Measurements from ENCODE around the gene AGK. TPM values are rescaled to one million over a fixed set of nuclear protein-coding genes. Genes with fewer than 3 reads are reported as not detected.
"Not testable (repeated sequence)": the region's sequence is repeated elsewhere in the genome, so short reads cannot be mapped to it uniquely, and the experiment has no call there.

Gene AGK
- total RNA-seq, 1 donor from 2014 or later: 24.8 TPM

DNA sequence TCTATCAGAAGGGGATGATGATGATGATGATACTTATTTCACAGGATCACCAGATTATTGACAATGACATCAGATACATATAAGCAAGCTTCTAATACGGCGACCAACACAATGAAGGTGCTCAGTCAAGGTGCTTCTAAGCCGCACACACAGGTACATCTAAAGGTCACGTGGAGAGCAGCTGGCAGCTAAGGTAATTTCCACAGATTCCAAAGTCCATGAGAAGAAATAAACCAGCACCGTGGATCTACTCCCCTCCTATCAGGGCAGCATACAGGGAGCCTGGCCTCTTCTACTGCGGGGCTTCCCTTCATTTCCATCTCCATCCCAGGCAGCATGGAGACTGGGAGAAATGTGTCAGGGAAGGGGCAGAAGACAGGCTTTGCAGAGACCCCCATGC is 113.2 kb downstream of the AGK start:
- intact Hi-C loops (cut with DNase I): no loop called here
- DNase-seq (ENCODE audit: low spot score): no peak
- ATAC-seq: no peak

DNA sequence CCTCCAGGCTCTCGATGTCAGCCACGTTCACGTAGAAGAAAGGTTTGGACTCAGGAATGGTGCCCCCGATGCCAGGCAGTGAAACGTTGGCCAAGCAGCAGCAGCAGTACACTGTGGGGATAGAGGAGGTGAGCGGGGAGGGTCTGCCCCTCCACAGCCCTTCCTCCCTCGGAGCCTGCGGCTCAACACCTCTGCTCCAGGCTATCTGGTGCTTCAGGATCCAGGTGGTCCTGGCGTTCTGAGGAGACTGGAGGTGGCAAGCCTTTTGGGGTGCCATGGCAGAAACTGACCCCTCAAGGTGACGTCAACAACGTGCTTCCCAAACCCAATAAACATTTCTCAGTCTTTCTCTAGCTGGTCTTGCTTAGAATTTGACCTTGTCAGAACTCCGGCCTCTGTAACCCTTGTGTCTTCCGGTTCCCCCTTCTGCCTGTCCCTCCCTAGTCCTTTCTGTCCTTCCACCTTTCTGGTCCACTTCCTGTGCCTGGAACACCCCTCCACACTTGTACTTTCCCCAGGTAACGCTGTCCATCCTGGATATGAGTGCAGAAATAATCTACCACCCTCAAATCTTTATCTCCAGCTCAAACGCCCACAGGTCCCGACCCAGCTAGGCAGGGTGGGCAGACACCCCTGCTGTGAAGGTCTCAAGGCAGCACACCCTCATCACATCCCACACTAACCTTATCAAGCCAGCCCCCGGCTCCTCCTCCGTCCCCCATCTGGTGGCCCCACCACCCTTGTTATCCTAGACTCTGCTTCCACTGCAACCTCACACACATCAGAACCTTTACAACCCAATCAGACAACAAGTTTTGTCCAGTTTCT is 114.2 kb downstream of the AGK start:
- ATAC-seq: no peak
- intact Hi-C loops (cut with DNase I): no loop called here
- DNase-seq (ENCODE audit: low spot score): no peak

- intact Hi-C loops (cut with DNase I): no loop called here
- DNase-seq (ENCODE audit: low spot score): no peak
- no peak for ATAC-seq
These were observed 114.9 kb downstream of the AGK start for GRCh38 chr7:141666071-141666470.

DNA sequence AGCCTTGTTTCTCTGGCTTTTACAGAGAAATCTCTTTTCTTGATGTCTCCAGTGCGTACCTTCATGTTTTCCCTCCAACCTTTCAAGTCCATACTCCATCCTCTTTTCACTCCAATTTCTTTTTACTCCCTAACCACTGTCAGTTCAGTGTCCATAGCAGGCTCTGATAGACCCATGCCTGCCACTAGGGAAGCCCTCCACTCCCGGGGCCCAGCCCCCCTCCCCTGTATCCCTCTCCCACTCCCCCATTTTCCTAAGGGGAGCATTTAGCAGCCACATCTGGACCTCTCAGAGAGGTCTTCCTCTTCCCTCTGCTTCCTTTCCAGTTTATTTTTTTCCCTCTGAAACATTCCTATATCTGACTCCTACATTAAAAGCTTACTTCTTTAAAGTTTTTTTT is 117.6 kb downstream of the AGK start:
- DNase-seq (ENCODE audit: low spot score) (no peak), ATAC-seq (no peak)
- intact Hi-C loops (cut with DNase I): no loop called here

DNA sequence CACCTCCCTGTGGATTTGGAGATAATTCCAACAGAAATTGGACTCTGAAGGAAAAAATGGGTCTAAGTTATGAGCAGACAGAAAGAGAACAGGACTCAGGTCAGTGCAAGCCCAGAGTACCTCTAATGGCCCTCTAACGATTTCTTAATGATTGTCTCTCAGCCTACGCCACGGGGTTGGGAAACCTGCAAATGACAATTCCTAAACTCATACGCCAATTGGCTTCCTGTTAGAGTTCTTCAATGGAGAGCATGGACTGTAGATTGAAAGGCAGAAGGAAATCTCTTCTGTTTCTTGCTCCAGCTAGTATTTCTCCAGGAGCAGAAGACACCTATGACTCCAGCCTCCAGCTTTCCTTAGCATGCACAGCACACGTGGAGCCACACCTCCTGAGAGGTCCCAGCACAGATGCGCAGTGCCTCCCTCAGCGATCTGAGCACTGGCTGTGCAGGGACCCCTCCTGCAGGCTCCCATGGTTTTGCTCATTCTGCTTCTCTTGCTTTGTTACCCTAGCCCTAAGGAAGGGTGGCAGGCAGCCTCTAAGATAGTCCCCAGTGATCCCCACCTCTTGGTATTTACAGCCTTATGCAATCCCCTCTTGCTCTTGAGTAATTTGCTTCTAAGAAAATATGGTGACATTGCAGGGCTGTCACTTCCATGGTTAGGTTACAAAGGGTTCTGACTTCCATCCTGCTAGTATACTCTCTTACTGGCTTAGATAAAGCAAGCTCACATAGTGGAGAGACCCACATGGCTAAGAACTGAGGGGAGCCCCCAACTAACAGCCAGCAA is 120.7 kb downstream of the AGK start:
- ATAC-seq (no peak), DNase-seq (ENCODE audit: low spot score) (no peak)
- intact Hi-C loops (cut with DNase I): no loop called here

DNA sequence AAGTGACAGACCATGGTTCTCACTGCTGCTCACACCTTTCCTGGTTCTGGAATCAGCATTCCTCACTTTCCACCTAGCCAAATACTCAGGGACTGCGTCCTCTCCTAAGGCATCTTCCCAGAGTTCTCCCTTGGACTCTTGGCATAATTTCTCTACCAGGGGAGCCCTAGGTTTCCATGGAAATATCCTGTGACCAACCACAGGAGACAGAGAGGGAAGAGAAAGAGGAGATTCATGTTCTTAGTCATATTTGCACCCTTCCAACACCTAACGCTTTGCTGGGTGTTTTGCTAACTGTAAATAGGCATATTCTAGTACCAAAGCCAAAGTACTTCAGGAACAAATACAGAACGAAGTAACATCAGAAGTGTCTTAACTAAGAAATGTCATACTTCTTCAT is 122.1 kb downstream of the AGK start:
- intact Hi-C loops (cut with DNase I): no loop called here
- ATAC-seq (no peak), DNase-seq (ENCODE audit: low spot score) (no peak)

DNA sequence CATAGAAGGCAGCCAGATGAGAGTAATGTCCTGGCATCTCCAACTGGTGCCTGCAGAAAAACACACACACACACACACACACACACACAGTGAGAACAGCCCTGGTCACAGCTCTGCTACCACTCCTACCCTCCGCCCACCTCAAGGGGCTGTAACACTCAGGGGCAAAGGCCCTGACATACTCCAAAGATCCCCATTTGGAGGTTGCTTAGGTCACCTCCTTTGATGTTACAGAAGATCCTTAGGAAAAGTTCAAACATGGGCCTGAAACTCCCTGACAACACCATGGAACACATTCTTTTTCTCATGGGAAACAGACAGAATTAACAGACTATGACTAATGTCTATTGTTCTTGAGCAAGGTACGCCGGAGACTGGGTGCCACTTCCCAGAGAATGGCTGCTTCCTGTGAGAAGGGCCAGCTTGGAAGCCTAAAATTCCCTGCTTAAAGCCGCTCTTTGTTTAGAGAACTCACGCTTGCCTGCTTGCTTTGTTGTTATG is 123.0 kb downstream of the AGK start:
- intact Hi-C loops (cut with DNase I): no loop called here
- ATAC-seq (no peak), DNase-seq (ENCODE audit: low spot score) (no peak)

GRCh38 chr7:141674702-141675101 is 123.5 kb downstream of the AGK start:
- DNase-seq (ENCODE audit: low spot score) (no peak), ATAC-seq (no peak)
- intact Hi-C loops (cut with DNase I): no loop called here

GRCh38 chr7:141675436-141676215 is 124.4 kb downstream of the AGK start:
- intact Hi-C loops (cut with DNase I): no loop called here
- ATAC-seq (no peak), DNase-seq (ENCODE audit: low spot score) (no peak)

DNA sequence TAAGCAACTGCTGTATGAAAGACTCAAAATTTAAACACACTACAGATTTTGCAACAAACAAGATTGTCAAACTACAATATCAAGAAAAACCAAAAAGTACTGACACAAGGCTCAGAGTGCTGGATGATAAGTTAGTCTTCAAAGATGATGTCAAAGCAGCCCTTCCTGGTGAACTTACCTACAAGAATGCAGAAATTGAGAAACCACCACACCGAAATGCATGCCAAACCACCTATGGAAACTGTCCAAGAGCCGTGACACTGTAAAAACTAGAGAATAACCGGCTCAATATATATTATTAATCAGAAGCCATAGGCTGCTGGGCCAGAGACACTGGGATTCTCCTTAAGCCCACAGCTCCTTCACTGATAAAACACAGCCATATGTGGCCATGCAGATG is 125.4 kb downstream of the AGK start:
- ATAC-seq (no peak), DNase-seq (ENCODE audit: low spot score) (no peak)
- intact Hi-C loops (cut with DNase I): no loop called here

- DNase-seq (ENCODE audit: low spot score): no peak
These were observed 127.8 kb downstream of the AGK start for GRCh38 chr7:141679014-141679413.

GRCh38 chr7:141685285-141686023 is 134.2 kb downstream of the AGK start:
- no peak for DNase-seq (ENCODE audit: low spot score)
- intact Hi-C loops (cut with DNase I): no loop called here
- peak; percentile 70 for ATAC-seq

More at GRCh38 chr7:141679014-141679413, 127.8 kb downstream of the AGK start:
- intact Hi-C loops (cut with DNase I): no loop called here
- no peak for ATAC-seq

GRCh38 chr7:141686074-141686473 is 134.9 kb downstream of the AGK start:
- intact Hi-C loops (cut with DNase I): no loop called here
- no peak for ATAC-seq

GRCh38 chr7:141686670-141687069 is 135.5 kb downstream of the AGK start:
- peak; percentile 42 for ATAC-seq
- DNase-seq (ENCODE audit: low spot score): no peak
- intact Hi-C loops (cut with DNase I): no loop called here

More at GRCh38 chr7:141686074-141686473, 134.9 kb downstream of the AGK start:
- DNase-seq (ENCODE audit: low spot score): no peak

DNA sequence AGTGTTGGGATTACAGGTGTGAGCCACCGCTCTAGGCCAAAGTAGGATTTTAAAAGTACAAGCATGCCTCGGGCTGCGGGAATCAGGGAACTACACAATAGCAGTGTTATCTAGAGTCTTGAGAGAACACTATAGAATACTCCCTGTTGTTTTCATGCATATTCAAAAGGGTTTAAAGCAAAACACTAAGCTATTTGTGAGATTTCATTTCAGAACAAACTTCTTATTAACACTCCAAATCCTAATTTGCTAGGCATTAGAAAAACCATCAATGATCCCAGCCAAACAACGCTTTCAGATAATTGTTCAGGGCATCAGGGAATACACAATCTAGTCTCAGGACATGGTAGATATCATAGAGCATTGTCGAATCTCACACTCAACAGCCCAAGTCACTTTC is 136.8 kb downstream of the AGK start:
- intact Hi-C loops (cut with DNase I): no loop called here
- ATAC-seq: no peak
- no peak for DNase-seq (ENCODE audit: low spot score)

- DNase-seq (ENCODE audit: low spot score); intact Hi-C loops (cut with DNase I); ATAC-seq: not testable (repeated sequence)
These were observed 138.0 kb downstream of the AGK start for GRCh38 chr7:141689072-141689825.

DNA sequence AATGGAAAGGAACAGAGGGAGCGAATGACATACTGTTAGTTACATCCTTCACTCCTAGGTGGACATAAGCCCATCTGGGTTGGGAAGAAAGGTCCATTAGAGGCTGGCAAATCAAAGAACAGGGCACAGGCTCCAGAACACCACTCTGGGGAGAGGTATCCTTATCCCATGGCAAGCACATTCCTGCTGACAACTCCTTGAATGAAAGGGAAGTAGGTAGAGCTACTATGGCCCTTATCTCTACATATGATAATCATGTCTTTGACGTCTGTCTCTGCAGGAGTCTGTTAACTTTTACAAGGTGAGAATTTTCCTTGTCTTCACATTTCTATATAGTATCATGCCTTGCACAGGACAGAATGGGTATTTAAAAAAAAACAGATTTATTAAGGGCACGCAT is 140.3 kb downstream of the AGK start:
- DNase-seq (ENCODE audit: low spot score): no peak
- intact Hi-C loops (cut with DNase I): no loop called here
- no peak for ATAC-seq

DNA sequence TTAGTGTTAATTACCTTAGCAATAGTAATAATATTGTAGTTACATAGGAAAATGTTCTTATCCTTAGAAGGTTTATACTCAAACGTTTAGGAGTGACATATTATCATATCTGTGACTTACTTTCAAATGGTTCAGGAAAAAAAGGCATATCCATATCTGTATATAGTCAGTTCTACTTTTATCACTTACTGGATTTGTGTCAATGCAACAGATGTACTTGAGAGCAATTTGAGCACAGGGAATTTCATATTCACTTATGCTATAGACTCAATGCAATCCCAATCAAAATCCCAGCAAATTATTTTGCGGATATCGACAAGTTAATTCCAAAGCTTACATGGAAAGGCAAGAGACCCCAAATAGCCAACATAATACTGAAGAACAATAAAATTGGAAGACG is 140.8 kb downstream of the AGK start:
- ATAC-seq (no peak), DNase-seq (ENCODE audit: low spot score) (no peak)
- intact Hi-C loops (cut with DNase I): no loop called here
